Uterus (tissue), 4 donors: ENCODE results near the gene AP2A2. TPM values are rescaled to one million over a fixed set of nuclear protein-coding genes. Genes with fewer than 3 reads are reported as not detected.

Experiments
- DNase-seq, 2 donors: peaks; one replicate each; pipeline ENCODE4 v3.0.0-alpha.2; 2019 to 2020
- H3K27ac ChIP-seq, 2 donors: fragments of 200-600 bp; sonication (generic); 1 replicate in 1 of 2; 2 replicates in 1 of 2; pipeline ENCODE4 v1.5.1; 2016 to 2018
- H3K27me3 ChIP-seq, 2 donors: fragments of 200-600 bp; sonication (generic); one replicate each; pipeline ENCODE4 v1.5.1; 2018 to 2019; ENCODE audit warnings: control low read depth in 1 of 2
- H3K36me3 ChIP-seq, 2 donors: fragments of 200-600 bp; sonication (generic); one replicate each; pipeline ENCODE4 v1.5.1; 2019; ENCODE audit warnings: control low read depth in 1 of 2
- H3K4me1 ChIP-seq, 2 donors: fragments of 200-600 bp; sonication (generic); one replicate each; pipeline ENCODE4 v1.5.1; 2018 to 2019; ENCODE audit warnings: control low read depth in 1 of 2
- H3K4me3 ChIP-seq, 2 donors: fragments of 200-600 bp; sonication (generic); 1 replicate in 1 of 2; 2 replicates in 1 of 2; pipeline ENCODE4 v1.5.1; 2018 to 2019; ENCODE audit warnings: mild to moderate bottlenecking in 1 of 2
- H3K9me3 ChIP-seq, 2 donors: fragments of 200-600 bp; sonication (generic); one replicate each; pipeline ENCODE4 v1.5.1; 2019; ENCODE audit warnings: control low read depth in 1 of 2
- CTCF ChIP-seq, 4 experiments: fragments of 200-600 bp in 2 of 4; fragments of 450-650 bp in 2 of 4; sonication (generic) in 2 of 4; IDR thresholded peaks; one replicate each; pipeline ENCODE4 v1.5.1; 2016 to 2019; ENCODE audit warnings: antibody characterized with exemption in 4 of 4, mild to moderate bottlenecking in 2 of 4, moderate library complexity in 1 of 4
- POLR2A ChIP-seq, 2 donors: fragments of 450-650 bp; IDR thresholded peaks; one replicate each; pipeline ENCODE4 v1.6.1; 2016; ENCODE audit warnings: antibody characterized with exemption in 2 of 2, mild to moderate bottlenecking in 1 of 2, moderate library complexity in 1 of 2
- intact Hi-C: fragments of 100-400 bp; cut with DNase I; formaldehyde crosslinking; loops from one replicate; pipeline ENCODE4 v1.15.1; 2023; ENCODE audit warnings: low total_unique reads
- total RNA-seq, 4 donors: library from RNA; depleted of rRNA in 3 of 4; stranded (reverse); fragments of >200 nt in 3 of 4; gene quantifications; one replicate each; pipeline versions ENCODE4 v1.1.0 to v1.2.4, GENCODE V29; 2014 to 2023
- donor health status: DM: yes; HTN: yes; CAD: no.

Gene AP2A2
- total RNA-seq, 4 donors from 2014 or later: 25.6 to 120 (median 40.4) TPM

DNA sequence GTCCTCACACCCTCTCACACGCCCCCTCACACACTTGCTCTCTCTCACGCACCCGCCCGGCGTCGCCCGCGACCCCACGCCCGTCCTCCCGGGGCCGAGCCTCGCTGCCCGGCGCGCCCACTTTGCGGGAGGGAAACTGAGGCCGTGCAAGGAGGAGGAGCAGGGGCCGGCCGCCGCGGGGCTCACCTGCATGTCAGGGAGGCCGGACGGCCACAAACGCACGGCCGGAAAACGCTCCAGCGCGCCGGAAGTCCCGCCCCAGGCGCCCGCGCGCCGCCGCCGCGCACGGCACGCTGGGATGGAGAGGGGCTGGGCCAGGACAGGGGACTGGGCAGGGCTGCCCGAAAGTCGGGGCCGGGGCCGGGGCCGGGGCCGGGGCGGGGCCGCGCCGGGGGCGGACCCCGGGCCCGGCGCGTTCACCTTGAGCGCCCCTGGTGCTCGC lies 15.1 kb upstream of the AP2A2 start, which contains the start of gene CHID1:
CHID1 (minus strand) TSS at position 222 of the 442 bp plus-strand sequence. CDS start 5,994 bp downstream, outside the sequence.
- no peaks in the 10 kb centered on the region for H3K36me3 ChIP-seq
- H3K27me3 ChIP-seq: no peaks in the 10 kb centered on the region
- peak within 1 kb of the TSS; percentile 63 to 85 for H3K4me3 ChIP-seq
- H3K4me1 ChIP-seq: peaks cover 0 to 5% of the 10 kb centered on the region in 2 donors
- TF ChIP-seq CTCF (IDR thresholded peaks at IDR 0.05) (peak in 1 of 4 experiments; percentile 26), POLR2A (IDR thresholded peaks at IDR 0.05) (no peak)
- peak within 1 kb of the TSS; percentile 83 to 90 for H3K27ac ChIP-seq
- intact Hi-C loops: no loop called here
- DNase-seq: peak; percentile 75 to 91
- H3K9me3 ChIP-seq: no peaks in the 10 kb centered on the region

DNA sequence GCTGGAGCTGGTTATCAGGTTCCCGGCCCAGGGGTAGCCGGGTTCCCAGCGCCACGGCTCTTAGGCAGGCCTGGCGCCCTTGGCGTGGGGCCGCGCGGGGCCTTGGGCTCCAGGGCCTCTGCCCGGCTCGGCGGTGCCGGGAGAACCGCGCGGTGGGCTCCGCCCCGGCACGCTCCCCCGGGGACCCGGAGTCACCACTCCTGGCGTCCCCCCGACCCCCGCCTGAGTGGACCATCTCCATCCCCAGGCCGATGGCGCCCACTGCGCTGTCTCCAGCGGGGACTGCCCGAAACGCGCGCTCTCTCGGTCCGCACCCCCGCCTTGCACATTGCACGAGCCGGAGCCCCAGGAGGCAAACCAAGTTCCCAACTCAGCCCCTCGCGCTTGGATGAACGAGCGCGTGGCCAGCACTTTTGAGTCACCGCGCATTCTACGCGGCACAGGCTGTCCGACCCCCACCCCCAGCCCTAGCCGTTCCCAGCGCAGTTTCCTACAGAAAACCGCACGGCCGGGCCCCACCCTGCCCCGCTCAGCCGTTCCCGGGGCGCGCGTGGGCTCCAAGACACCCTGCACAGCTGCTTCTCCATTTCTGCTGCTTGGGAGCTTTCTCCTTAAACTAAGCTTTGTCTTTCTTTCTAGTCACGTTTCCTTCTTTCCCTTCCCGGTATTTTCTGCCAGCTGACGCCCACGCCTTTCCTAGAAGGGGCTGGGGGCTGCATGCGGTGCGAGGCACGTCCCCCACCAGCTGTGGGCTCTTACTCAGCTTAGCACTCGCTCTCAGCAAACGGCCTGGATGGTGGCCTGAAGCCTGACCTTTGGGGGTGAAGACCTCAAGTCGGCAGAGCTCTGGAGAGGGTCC lies 14.4 kb upstream of the AP2A2 start:
- Histone ChIP-seq H3K9me3 (no peaks in the 10 kb centered on the region), H3K36me3 (no peaks in the 10 kb centered on the region), H3K27ac (peak overlapping the region; percentile 83 to 90), H3K4me3 (peak overlapping the region; percentile 63 to 85), H3K4me1 (peaks cover 0 to 5% of the 10 kb centered on the region in 2 donors), H3K27me3 (no peaks in the 10 kb centered on the region)
- peak; percentile 41 to 58 for DNase-seq
- peak in 1 of 4 experiments; percentile 24 for TF ChIP-seq CTCF (IDR thresholded peaks at IDR 0.05)
- peak in 1 of 2 donors; percentile 2 for TF ChIP-seq POLR2A (IDR thresholded peaks at IDR 0.05)
- intact Hi-C loops: no loop called here

DNA sequence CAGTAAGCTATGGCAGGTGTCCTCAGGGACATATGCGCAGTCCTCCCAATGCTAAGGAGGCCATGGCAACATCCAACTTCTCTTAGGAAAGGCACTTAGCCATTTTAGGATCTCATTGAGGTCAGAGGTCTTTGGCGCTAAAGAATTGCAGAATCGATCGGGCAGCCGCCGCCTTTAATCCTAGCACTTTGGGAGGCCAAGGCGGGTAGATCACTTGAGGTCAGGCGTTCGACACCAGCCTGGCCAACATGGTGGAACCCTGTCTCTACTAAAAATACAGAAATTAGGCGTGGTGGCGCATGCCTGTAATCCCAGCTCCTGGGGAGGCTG lies 13.8 kb upstream of the AP2A2 start:
- Histone ChIP-seq H3K4me1 (peaks cover 0 to 5% of the 10 kb centered on the region in 2 donors), H3K9me3 (no peaks in the 10 kb centered on the region), H3K36me3 (no peaks in the 10 kb centered on the region), H3K4me3 (no peak overlapping the region), H3K27me3 (no peaks in the 10 kb centered on the region), H3K27ac (peak overlapping the region in 1 of 2 donors; percentile 83)
- DNase-seq: no peak
- intact Hi-C loops: no loop called here
- TF ChIP-seq CTCF (IDR thresholded peaks at IDR 0.05): no peak
- no peak for TF ChIP-seq POLR2A (IDR thresholded peaks at IDR 0.05)

DNA sequence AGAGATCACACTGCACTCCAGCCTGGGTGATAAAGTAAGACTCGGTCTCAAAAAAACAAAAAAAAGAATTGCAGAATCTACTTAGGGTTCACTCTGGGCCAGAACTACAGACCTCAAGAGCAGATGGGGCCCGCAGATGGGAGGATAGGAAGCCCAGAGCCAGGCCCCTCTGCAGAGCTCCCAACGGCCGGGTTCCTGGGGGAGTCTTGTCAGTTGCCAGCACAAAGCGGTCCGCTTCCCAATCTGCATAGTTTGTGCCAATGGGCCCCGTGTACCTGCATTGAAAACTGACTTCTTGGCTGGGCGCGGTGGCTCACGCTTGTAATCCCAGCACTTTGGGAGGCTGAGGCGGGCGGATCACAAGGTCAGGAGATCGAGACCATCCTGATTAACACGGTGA lies 13.4 kb upstream of the AP2A2 start:
- Histone ChIP-seq H3K27me3 (no peaks in the 10 kb centered on the region), H3K4me3 (no peak overlapping the region), H3K27ac (no peak overlapping the region), H3K36me3 (no peaks in the 10 kb centered on the region), H3K4me1 (peaks cover 0 to 5% of the 10 kb centered on the region in 2 donors), H3K9me3 (no peaks in the 10 kb centered on the region)
- intact Hi-C loops: no loop called here
- TF ChIP-seq POLR2A (IDR thresholded peaks at IDR 0.05) (no peak), CTCF (IDR thresholded peaks at IDR 0.05) (no peak)
- DNase-seq: no peak

DNA sequence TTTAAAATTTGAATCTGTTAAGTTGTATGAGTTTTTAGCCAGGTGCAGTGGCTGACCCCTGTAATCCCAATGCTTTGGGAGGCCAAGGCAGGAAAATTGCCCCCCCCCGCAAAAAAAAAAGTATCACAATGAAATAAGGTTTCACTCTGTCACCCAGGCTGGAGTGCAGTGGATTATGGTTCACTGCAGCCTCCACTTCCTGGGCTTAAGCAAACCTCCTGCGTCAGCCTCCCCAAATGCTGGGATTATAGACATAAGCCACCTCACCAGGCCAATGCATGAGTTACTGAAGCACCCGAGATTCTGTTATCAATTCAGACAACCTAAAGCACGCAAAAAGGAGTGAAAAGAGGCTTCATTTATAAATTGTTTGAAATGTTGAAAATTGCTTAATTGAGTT lies 12.6 kb upstream of the AP2A2 start:
- H3K4me1 ChIP-seq: peaks cover 0 to 5% of the 10 kb centered on the region in 2 donors
- no peak for DNase-seq
- TF ChIP-seq POLR2A (IDR thresholded peaks at IDR 0.05) (no peak), CTCF (IDR thresholded peaks at IDR 0.05) (no peak)
- intact Hi-C loops: no loop called here
- H3K36me3 ChIP-seq: no peaks in the 10 kb centered on the region
- H3K27me3 ChIP-seq: no peaks in the 10 kb centered on the region
- H3K4me3 ChIP-seq: no peak overlapping the region
- no peaks in the 10 kb centered on the region for H3K9me3 ChIP-seq
- H3K27ac ChIP-seq: no peak overlapping the region
